HepG2 (cell line): ENCODE data around the gene ROS1. TPM values are rescaled to one million over a fixed set of nuclear protein-coding genes. Genes with fewer than 3 reads are reported as not detected.

Source experiments
- ATF3 ChIP-seq: sonication (generic); formaldehyde crosslinking; IDR thresholded peaks from 2 replicates; pipeline ENCODE4 v1.4.0; 2020; ENCODE audit warnings: missing genetic modification reagents
- ATM ChIP-seq: fragments of 450-650 bp; IDR thresholded peaks from 2 replicates; pipeline ENCODE4 v1.7.1; 2017; ENCODE audit warnings: mild to moderate bottlenecking, borderline replicate concordance
- CREB1 ChIP-seq, 2 experiments: fragments of 450-650 bp in 1 of 2; IDR thresholded peaks; 2 replicates each; pipeline ENCODE4 v1.6.1; 2016 to 2017; ENCODE audit warnings: control low read depth in 1 of 2, mild to moderate bottlenecking in 1 of 2, missing compliant biosample characterization in 1 of 2, missing genetic modification characterization in 1 of 2
- HOXD1 ChIP-seq: sonication (generic); formaldehyde crosslinking; IDR thresholded peaks from 2 replicates; pipeline ENCODE4 v1.5.0; 2020; ENCODE audit warnings: missing genetic modification reagents
- IKZF1 ChIP-seq: fragments of 450-650 bp; IDR thresholded peaks from 2 replicates; pipeline ENCODE4 v1.7.1; 2016
- MIER2 ChIP-seq: IDR thresholded peaks from 2 replicates; pipeline ENCODE4 v1.6.1; 2016; ENCODE audit warnings: missing biosample characterization, missing genetic modification reagents
- SOX13 ChIP-seq, 3 experiments: fragments of 450-650 bp in 1 of 3; sonication (generic) in 1 of 3; formaldehyde crosslinking in 1 of 3; IDR thresholded peaks in 2 of 3; conservative IDR thresholded peaks in 1 of 3; 2 replicates each; pipeline versions ENCODE4 v1.5.0 to v1.6.1; 2016 to 2020; ENCODE audit warnings: antibody characterized with exemption in 1 of 3, mild to moderate bottlenecking in 1 of 3, missing compliant biosample characterization in 1 of 3, missing genetic modification reagents in 1 of 3, moderate library complexity in 1 of 3
- TERF1 ChIP-seq: sonication (generic); formaldehyde crosslinking; IDR thresholded peaks from 2 replicates; pipeline ENCODE4 v1.8.0; 2022; ENCODE audit warnings: mild to moderate bottlenecking, missing genetic modification reagents, moderate library complexity
- ZFP36L2 ChIP-seq: sonication (generic); formaldehyde crosslinking; IDR thresholded peaks from 2 replicates; pipeline ENCODE4 v1.4.0; 2020; ENCODE audit warnings: missing genetic modification reagents
- ZNF317 ChIP-seq: sonication (generic); formaldehyde crosslinking; IDR thresholded peaks from 2 replicates; pipeline ENCODE4 v1.5.0; 2020; ENCODE audit warnings: mild to moderate bottlenecking, missing genetic modification reagents
- ZNF670 ChIP-seq: sonication (generic); formaldehyde crosslinking; IDR thresholded peaks from 2 replicates; pipeline ENCODE4 v1.8.0; 2022; ENCODE audit warnings: mild to moderate bottlenecking, missing genetic modification reagents, borderline replicate concordance
- polyA plus RNA-seq, 8 experiments: library from polyadenylated mRNA; depleted of rRNA in 3 of 8; stranded (reverse) in 7 of 8; unstranded in 1 of 8; fragments of >200 nt; fragmentation: Illumina TruSeq in 4 of 8; extraction: Trizol in 4 of 8; gene quantifications; 2 replicates each; pipeline versions ENCODE4 v1.2.1 to v1.2.3, GENCODE V29; 2011 to 2016; ENCODE audit warnings: low read depth in 4 of 8, missing spikeins in 1 of 8, mixed read lengths in 1 of 8; ENCODE audit not compliant: insufficient read depth in 1 of 8
- total RNA-seq, 5 experiments: library from RNA; depleted of rRNA; stranded (reverse); fragments of >200 nt; fragmentation: Illumina TruSeq; extraction: Trizol; gene quantifications; 2 replicates each; pipeline ENCODE4 v1.2.3, GENCODE V29; 2016; ENCODE audit warnings: low read depth in 1 of 5
- TF ChIP-seq, protein P1 (sequence below): sonication (generic); formaldehyde crosslinking; IDR thresholded peaks from 2 replicates; pipeline ENCODE4 v1.4.0; 2020; ENCODE audit warnings: mild to moderate bottlenecking, missing genetic modification reagents, borderline replicate concordance
- TF ChIP-seq, protein P2 (sequence below): sonication (generic); formaldehyde crosslinking; conservative IDR thresholded peaks from 2 replicates; pipeline ENCODE4 v1.8.1; 2023; ENCODE audit warnings: missing genetic modification reagents
- TF ChIP-seq, protein P3 (sequence below): sonication (generic); formaldehyde crosslinking; IDR thresholded peaks from 2 replicates; pipeline ENCODE4 v1.4.0; 2020; ENCODE audit warnings: missing genetic modification reagents, borderline replicate concordance
- TF ChIP-seq, protein P4 (sequence below): IDR thresholded peaks from 2 replicates; pipeline ENCODE4 v1.6.1; 2016
- TF ChIP-seq, protein P5 (sequence below): sonication (generic); formaldehyde crosslinking; IDR thresholded peaks from 2 replicates; pipeline ENCODE4 v1.8.1; 2023; ENCODE audit warnings: mild to moderate bottlenecking, inconsistent platforms, moderate library complexity, missing genetic modification reagents, borderline replicate concordance

The ROS1 gene
- total and polyA plus RNA-seq, 2 of the 13 experiments (the other 11 are each of a cell fraction or from before 2014, with no cell fraction given) = not detected

GRCh38 chr6:117441824-117442264 lies 16.1 kb upstream of the ROS1 start (continued):
- TF ChIP-seq, protein P1, sequence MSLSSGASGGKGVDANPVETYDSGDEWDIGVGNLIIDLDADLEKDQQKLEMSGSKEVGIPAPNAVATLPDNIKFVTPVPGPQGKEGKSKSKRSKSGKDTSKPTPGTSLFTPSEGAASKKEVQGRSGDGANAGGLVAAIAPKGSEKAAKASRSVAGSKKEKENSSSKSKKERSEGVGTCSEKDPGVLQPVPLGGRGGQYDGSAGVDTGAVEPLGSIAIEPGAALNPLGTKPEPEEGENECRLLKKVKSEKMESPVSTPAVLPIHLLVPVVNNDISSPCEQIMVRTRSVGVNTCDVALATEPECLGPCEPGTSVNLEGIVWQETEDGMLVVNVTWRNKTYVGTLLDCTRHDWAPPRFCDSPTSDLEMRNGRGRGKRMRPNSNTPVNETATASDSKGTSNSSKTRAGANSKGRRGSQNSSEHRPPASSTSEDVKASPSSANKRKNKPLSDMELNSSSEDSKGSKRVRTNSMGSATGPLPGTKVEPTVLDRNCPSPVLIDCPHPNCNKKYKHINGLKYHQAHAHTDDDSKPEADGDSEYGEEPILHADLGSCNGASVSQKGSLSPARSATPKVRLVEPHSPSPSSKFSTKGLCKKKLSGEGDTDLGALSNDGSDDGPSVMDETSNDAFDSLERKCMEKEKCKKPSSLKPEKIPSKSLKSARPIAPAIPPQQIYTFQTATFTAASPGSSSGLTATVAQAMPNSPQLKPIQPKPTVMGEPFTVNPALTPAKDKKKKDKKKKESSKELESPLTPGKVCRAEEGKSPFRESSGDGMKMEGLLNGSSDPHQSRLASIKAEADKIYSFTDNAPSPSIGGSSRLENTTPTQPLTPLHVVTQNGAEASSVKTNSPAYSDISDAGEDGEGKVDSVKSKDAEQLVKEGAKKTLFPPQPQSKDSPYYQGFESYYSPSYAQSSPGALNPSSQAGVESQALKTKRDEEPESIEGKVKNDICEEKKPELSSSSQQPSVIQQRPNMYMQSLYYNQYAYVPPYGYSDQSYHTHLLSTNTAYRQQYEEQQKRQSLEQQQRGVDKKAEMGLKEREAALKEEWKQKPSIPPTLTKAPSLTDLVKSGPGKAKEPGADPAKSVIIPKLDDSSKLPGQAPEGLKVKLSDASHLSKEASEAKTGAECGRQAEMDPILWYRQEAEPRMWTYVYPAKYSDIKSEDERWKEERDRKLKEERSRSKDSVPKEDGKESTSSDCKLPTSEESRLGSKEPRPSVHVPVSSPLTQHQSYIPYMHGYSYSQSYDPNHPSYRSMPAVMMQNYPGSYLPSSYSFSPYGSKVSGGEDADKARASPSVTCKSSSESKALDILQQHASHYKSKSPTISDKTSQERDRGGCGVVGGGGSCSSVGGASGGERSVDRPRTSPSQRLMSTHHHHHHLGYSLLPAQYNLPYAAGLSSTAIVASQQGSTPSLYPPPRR (CRISPR knock-in tag) = peak; percentile 55; the same call in 1 of the 2 replicates
- TF ChIP-seq, protein P2, sequence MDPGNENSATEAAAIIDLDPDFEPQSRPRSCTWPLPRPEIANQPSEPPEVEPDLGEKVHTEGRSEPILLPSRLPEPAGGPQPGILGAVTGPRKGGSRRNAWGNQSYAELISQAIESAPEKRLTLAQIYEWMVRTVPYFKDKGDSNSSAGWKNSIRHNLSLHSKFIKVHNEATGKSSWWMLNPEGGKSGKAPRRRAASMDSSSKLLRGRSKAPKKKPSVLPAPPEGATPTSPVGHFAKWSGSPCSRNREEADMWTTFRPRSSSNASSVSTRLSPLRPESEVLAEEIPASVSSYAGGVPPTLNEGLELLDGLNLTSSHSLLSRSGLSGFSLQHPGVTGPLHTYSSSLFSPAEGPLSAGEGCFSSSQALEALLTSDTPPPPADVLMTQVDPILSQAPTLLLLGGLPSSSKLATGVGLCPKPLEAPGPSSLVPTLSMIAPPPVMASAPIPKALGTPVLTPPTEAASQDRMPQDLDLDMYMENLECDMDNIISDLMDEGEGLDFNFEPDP = no peak
- TF ChIP-seq IKZF1 = no peak
- TF ChIP-seq ZNF317 (CRISPR knock-in tag) = no peak
- TF ChIP-seq SOX13 (IDR thresholded peaks at IDR 0.05) = peak; percentile 98
- peak in 1 of 2 experiments; percentile 100; a peak in 2 of 4 replicates for TF ChIP-seq SOX13 (CRISPR knock-in tag; conservative IDR thresholded peaks at IDR 0.05 in 1 of 2, IDR thresholded peaks at IDR 0.05 in 1 of 2)
- 0 out of 2 replicates have a peak, but pooled peaks have one; percentile 41 for TF ChIP-seq ATF3
- TF ChIP-seq ATM = no peak
- no peak for TF ChIP-seq TERF1
- TF ChIP-seq, protein P3, sequence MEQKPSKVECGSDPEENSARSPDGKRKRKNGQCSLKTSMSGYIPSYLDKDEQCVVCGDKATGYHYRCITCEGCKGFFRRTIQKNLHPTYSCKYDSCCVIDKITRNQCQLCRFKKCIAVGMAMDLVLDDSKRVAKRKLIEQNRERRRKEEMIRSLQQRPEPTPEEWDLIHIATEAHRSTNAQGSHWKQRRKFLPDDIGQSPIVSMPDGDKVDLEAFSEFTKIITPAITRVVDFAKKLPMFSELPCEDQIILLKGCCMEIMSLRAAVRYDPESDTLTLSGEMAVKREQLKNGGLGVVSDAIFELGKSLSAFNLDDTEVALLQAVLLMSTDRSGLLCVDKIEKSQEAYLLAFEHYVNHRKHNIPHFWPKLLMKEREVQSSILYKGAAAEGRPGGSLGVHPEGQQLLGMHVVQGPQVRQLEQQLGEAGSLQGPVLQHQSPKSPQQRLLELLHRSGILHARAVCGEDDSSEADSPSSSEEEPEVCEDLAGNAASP (CRISPR knock-in tag) = peak; percentile 87
- TF ChIP-seq HOXD1 (CRISPR knock-in tag) = peak; percentile 58; the same call in 1 of the 2 replicates
- no peak for TF ChIP-seq CREB1 (IDR thresholded peaks at IDR 0.05)
- TF ChIP-seq CREB1 (CRISPR knock-in tag; IDR thresholded peaks at IDR 0.05) = peak; percentile 52; the same call in 1 of the 2 replicates
- TF ChIP-seq MIER2 (CRISPR knock-in tag) = 0 out of 2 replicates have a peak, but pooled peaks have one; percentile 33
- TF ChIP-seq ZFP36L2 = no peak
- TF ChIP-seq, protein P4, sequence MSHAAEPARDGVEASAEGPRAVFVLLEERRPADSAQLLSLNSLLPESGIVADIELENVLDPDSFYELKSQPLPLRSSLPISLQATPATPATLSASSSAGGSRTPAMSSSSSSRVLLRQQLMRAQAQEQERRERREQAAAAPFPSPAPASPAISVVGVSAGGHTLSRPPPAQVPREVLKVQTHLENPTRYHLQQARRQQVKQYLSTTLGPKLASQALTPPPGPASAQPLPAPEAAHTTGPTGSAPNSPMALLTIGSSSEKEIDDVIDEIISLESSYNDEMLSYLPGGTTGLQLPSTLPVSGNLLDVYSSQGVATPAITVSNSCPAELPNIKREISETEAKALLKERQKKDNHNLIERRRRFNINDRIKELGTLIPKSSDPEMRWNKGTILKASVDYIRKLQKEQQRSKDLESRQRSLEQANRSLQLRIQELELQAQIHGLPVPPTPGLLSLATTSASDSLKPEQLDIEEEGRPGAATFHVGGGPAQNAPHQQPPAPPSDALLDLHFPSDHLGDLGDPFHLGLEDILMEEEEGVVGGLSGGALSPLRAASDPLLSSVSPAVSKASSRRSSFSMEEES (CRISPR knock-in tag) = peak; percentile 52; the same call in 1 of the 2 replicates
- no peak for TF ChIP-seq ZNF670
- TF ChIP-seq, protein P5, sequence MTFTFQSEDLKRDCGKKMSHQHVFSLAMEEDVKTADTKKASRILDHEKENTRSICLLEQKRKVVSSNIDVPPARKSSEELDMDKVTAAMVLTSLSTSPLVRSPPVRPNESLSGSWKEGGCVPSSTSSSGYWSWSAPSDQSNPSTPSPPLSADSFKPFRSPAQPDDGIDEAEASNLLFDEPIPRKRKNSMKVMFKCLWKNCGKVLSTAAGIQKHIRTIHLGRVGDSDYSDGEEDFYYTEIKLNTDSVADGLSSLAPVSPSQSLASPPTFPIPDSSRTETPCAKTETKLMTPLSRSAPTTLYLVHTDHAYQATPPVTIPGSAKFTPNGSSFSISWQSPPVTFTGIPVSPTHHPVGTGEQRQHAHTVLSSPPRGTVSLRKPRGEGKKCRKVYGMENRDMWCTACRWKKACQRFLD = no peak
